T47D (cell line): Measurements from ENCODE around the gene TXLNG.

Experiments
- DNase-seq, 2 experiments: peaks; one replicate each; pipeline versions ENCODE4 v3.0.0 to v3.0.0-alpha.2; 2011 to 2012; ENCODE audit warnings: low read depth in 1 of 2, low spot score in 1 of 2
- JUND ChIP-seq: IDR thresholded peaks from 2 replicates; pipeline ENCODE4 v1.6.1; 2012; ENCODE audit warnings: low read depth
- in situ Hi-C: cut with HindIII; loops from 2 replicates; pipeline ENCODE4 v1.10.0; 2016; ENCODE audit warnings: low sequenced_read_pairs, low pct_unique_long_range_greater_than_20kb

The TXLNG gene

GRCh38 chrX:16874458-16875095 lies 88.3 kb downstream of the TXLNG start:
- no peak for DNase-seq
- no peak for TF ChIP-seq JUND
- in situ Hi-C loops = no loop called here

- in situ Hi-C loops = no loop called here
- TF ChIP-seq JUND = no peak
- DNase-seq = no peak
Observed at GRCh38 chrX:16876696-16877095, 90.4 kb downstream of the TXLNG start.

GRCh38 chrX:16882169-16882568 lies 95.9 kb downstream of the TXLNG start:
- in situ Hi-C loops = no loop called here
- peak in 1 of 2 experiments; percentile 76 for DNase-seq
- TF ChIP-seq JUND = no peak

GRCh38 chrX:16882702-16883486 lies 96.6 kb downstream of the TXLNG start:
- peak; percentile 52 to 84 for DNase-seq
- TF ChIP-seq JUND = no peak
- in situ Hi-C loops = no loop called here

- in situ Hi-C loops = no loop called here
- DNase-seq = no peak
- TF ChIP-seq JUND = no peak
Observed at GRCh38 chrX:16883487-16883804, 97.2 kb downstream of the TXLNG start.

- in situ Hi-C loops = no loop called here
- no peak for TF ChIP-seq JUND
- no peak for DNase-seq
Observed at GRCh38 chrX:16885628-16886027, 99.4 kb downstream of the TXLNG start.

- in situ Hi-C loops = no loop called here
- no peak for TF ChIP-seq JUND
- peak; percentile 51 to 90 for DNase-seq
Observed at GRCh38 chrX:16892504-16893362, 106.5 kb downstream of the TXLNG start.
